GM18907 (cell line): ENCODE measurements around the gene NPC1L1.

Experiments used
- ATAC-seq: cut with Tn5 transposase; IDR thresholded peaks from one replicate; pipeline ENCODE4 v1.9.1; 2021; ENCODE audit warnings: mild to moderate bottlenecking, moderate library complexity; ENCODE audit not compliant: unreplicated experiment

Gene NPC1L1

GRCh38 chr7:44538798-44539668 is 2.1 kb downstream of the NPC1L1 start:
- no peak for ATAC-seq

- no peak for ATAC-seq
Observed at GRCh38 chr7:44538093-44538797, 2.9 kb downstream of the NPC1L1 start.

GRCh38 chr7:44537442-44537841 is 3.7 kb downstream of the NPC1L1 start:
- no peak for ATAC-seq

- no peak for ATAC-seq
Observed at GRCh38 chr7:44536090-44536489, 5.0 kb downstream of the NPC1L1 start.

- no peak for ATAC-seq
Observed at GRCh38 chr7:44535348-44536064, 5.6 kb downstream of the NPC1L1 start.

DNA sequence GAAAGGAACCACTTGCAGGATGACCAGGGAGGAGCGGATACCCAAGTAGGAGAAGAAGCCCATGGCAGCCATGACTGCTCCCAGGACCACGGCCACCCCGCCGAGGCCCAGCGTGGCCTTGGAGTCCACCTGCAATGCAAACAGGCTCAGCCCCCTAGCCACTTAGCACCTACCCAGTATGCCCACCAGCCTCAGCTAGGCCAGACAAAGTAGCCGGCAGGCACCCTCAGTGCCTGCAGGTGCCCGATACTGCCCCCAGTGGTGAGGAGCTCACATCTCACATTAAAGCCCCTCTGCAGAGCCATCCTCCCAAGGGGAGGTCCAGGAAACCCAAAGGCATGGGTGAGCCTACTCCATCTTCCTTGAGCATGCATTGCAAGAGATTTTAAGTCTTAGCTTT is 6.6 kb downstream of the NPC1L1 start:
- ATAC-seq, result no peak

- no peak for ATAC-seq
Observed at GRCh38 chr7:44534087-44534486, 7.0 kb downstream of the NPC1L1 start.

DNA sequence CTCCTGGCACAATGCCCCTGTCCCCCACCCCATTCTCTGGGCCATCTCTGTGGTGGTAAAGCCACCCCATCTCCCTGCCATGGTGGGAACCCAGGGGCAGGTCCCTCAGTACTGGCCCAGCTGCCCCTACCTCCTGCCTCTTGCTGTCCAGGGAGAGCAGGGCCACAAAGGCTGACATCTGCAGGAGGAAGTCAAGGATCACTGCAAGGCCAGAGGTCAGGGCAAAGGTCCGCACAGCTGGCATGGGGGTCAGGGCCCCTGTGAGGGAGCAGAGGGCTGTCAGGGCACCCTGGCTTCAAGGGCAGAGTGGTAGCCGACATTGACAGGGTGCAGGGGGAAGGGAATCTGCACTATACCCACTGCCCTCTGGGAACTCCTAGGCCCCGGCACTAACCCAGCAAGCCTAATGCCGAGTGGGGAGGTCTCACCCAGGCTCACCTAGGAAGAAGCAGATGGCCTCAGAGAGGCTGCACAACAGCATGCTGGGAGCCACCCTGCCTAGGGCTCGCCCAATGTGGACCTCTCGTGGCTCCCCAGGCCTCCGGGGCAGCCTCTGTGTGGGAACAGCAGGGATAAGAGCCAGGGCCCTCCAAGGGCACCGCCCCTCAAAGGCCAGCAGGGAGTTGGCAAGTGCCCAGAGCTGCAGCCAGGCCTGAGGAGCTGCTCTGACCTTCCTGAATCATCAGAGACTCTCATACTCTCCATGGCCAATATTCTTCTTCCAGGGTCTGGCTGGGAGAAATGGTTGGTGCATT is 7.7 kb downstream of the NPC1L1 start:
- no peak for ATAC-seq

DNA sequence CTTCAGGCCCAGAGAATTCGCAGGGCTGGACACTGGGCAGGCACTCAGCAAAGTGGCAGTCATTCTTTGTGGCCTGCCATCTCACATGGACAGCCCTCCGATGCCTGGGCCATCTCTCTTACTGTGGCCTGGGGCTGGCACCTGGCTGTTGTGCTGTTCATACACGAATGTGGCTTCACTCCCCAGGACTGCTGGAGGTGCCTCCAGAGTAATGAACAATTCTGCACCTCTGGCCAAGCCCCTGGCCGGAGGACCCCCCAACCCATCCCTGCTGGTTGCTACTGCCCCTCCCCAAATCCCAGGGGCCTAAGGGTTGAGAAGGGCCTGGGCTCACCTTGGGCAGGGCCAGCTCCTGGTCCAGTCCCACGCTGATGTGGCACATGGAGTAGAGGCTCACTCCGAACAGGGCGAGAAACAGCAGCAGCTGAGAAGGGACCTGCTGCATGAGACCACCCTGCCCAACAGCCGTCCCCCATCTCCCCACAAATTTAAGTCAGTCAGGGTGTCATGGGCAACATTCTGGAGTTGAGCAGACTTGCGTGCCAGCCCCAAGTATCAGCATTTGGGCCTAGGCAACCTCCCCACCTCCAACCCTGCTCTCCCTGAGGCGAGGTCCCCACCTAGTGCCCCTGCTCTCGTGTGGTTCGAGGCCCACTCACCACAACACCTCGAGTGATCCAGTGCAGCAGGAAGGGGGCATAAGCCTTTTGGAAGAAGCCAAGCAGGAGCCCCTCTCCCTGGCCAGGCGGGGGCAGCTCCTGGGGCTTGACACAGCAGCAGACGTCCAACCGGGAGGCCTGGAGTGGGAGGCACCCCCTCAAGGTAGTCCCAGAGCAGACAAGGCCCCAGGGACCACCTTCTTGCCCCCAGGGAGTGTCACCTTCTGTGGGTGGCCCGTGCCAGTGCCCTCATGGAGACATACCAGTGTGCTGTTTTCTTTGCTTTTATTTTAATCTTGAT is 9.4 kb downstream of the NPC1L1 start:
- no peak for ATAC-seq

DNA sequence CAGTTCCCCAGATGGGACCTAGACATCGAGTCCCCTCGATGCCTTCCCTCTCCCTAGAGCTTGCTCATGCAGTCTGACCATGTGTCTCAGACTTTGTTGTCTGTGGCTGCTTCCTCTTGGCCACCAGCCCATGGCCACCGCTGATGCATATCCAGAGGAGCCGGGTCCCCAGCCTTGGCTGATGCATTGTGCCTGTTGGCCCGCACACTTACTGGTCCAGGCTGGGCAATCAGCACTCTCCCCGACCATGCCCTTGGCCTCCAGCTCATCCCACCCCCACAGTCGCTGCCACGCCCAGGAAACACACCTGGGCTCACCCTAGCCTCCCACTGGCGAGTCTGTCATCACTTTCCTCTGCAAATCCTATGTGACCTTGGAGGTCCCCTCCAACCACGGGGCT is 10.1 kb downstream of the NPC1L1 start:
- no peak for ATAC-seq

DNA sequence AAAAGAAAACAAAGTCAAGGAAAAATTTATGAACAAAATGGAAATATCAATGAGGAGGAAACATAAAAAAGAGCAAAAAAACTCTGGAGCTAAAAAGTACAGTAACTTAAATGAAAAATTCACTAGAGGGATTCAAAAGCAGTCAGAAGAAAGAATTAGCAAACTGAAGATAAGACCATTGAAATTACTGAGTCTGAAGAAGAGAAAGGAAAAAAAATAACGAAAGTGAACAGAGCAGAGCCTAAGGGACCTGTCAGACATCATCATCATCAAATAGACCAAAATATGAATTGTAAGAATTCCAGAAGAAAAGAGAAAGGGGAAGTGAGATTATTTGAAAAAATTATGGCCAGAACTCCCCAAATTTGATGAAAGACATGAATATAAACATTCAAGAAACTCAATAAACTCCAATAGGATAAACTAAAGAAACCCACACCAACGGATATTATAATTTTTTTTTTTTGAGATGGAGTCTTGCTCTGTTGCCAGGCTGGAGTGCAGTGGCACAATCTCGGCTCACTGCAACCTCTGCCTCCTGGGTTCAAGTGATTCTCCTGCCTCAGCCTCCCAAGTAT is 16.2 kb downstream of the NPC1L1 start:
- no peak for ATAC-seq

DNA sequence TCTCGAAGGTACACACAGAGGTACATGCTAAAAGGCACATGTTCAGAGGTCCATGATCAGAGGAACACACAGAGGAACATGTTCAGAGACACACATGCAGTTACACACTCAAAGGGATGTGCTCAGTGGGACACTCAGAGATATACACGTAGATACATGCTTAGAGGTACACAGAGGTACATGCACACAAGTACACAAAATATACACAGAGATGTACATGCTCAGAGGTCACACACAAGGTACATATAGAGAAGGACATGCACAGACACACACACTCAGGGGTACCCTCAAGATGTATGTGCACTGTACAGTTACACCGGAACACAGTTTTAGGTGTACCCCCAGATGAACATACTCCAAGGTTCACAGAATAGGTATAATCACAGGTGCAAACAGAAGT is 18.8 kb downstream of the NPC1L1 start:
- no peak for ATAC-seq

- ATAC-seq, result no peak
Observed at GRCh38 chr7:44521347-44522095, 19.6 kb downstream of the NPC1L1 start.

DNA sequence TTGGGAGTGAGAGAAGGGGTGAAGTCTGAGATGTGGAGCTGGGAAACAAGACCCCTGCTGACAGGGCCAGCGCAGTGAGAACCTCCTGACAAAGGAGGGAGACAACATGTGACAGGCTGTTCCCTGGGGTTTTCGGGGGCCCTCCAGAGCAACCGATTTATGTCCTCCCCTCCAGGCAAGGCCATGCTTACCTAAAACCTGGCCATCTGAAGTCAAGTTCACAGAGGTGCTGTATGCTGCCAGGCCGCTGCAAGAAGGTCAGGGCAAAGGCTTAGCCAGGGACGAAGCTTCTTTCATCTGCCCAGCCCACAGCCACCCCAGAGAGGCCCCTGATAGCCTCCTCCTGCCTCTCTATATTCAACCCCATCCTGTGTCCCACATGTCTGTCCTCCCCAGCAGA is 20.6 kb downstream of the NPC1L1 start:
- no peak for ATAC-seq

DNA sequence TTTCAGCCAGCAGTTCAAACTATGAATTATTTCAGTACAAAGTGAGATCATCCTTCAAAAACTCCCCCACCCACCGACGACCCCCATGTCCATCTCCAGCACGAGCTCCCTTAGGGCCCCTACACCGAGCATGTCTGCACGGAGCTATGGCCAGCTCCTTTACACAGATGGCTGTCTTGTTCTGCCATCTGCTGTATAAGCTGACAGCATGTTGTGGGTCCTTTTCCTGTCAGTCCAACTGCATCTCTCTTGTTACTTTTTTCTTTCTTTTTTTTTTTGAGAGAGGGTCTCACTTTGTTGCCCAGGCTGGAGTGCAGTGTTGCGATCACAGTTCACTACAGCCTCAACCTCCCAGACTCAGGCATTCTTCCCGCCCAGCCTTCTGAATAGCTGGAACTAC is 21.6 kb downstream of the NPC1L1 start:
- ATAC-seq, result no peak

GRCh38 chr7:44518761-44519160 is 22.4 kb downstream of the NPC1L1 start:
- ATAC-seq, result no peak

- no peak for ATAC-seq
Observed at GRCh38 chr7:44517175-44517574, 24.0 kb downstream of the NPC1L1 start.

DNA sequence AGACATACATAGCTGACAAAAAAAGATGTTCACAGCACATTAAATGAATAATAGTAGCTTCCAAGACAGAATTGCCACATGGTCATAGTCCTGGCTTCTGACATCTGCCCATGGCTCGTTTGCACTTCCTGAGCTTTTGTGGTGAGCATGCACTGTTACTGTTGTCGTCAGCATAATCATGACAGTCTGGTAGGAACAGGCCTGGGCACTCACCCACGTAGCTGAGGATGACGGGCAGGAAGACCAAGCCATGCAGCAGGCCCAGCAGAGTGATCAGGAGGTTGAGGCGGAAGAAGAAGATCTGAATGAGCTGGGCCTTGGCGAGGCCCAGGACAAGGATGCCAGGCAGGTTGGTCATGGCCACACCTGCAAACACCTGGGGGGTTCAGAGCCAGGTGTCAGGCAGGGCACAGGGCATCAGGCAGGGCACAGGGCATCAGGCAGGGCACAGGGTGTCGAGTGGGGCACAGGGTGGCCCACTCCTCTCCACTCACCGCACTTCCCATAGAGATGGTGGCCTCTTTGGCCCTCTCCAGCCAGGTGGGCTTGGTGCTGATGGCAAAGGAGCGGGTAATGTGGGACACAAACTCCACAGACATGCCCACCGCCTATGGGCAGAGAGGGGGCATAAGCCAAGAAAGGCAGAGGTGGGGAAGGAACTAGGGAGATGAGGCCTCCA is 25.4 kb downstream of the NPC1L1 start:
- no peak for ATAC-seq
